HEK293T (cell line): ENCODE data around the gene IGF2.

Source experiments
- CTCF ChIA-PET: fragments of 350-600 bp; formaldehyde crosslinking; extraction: SDS; loops from one replicate; lab custom pipeline; 2021; ENCODE audit warnings: antibody characterized with exemption, inconsistent platforms; lab: Yijun Ruan, JAX
- POLR2A ChIA-PET: fragments of 350-600 bp; formaldehyde crosslinking; extraction: SDS; loops from one replicate; lab custom pipeline; 2020; ENCODE audit warnings: antibody characterized with exemption, inconsistent platforms; lab: Yijun Ruan, JAX
- DNase-seq: peaks from one replicate; pipeline ENCODE4 v3.0.0; 2012; ENCODE audit warnings: mixed read lengths; ENCODE audit errors: extremely low spot score
- ARNT ChIP-seq: fragments of 450-650 bp; IDR thresholded peaks from 2 replicates; pipeline ENCODE4 v1.6.1; 2017; ENCODE audit warnings: mild to moderate bottlenecking
- BHLHE40 ChIP-seq: fragments of 450-650 bp; IDR thresholded peaks from 2 replicates; pipeline ENCODE4 v1.6.1; 2016; ENCODE audit warnings: mild to moderate bottlenecking, moderate library complexity, borderline replicate concordance
- CTBP1 ChIP-seq: fragments of 450-650 bp; IDR thresholded peaks from 2 replicates; pipeline ENCODE4 v1.6.1; 2016; ENCODE audit warnings: borderline replicate concordance
- ELF4 ChIP-seq: fragments of 450-650 bp; IDR thresholded peaks from 2 replicates; pipeline ENCODE4 v1.6.1; 2017; ENCODE audit warnings: antibody characterized with exemption
- FOXA1 ChIP-seq: fragments of 450-650 bp; IDR thresholded peaks from 2 replicates; pipeline ENCODE4 v1.6.1; 2016; ENCODE audit warnings: mild to moderate bottlenecking
- FOXK2 ChIP-seq: fragments of 450-650 bp; IDR thresholded peaks from 2 replicates; pipeline ENCODE4 v1.6.1; 2016; ENCODE audit warnings: mild to moderate bottlenecking
- FOXM1 ChIP-seq: fragments of 450-650 bp; IDR thresholded peaks from 2 replicates; pipeline ENCODE4 v1.6.1; 2017; ENCODE audit warnings: mild to moderate bottlenecking, borderline replicate concordance
- HDGF ChIP-seq: fragments of 450-650 bp; IDR thresholded peaks from 2 replicates; pipeline ENCODE4 v1.6.1; 2017; ENCODE audit warnings: antibody characterized with exemption, borderline replicate concordance
- L3MBTL2 ChIP-seq: fragments of 450-650 bp; conservative IDR thresholded peaks from 2 replicates; pipeline ENCODE4 v1.6.1; 2016; ENCODE audit warnings: mild to moderate bottlenecking
- LEF1 ChIP-seq: fragments of 450-650 bp; IDR thresholded peaks from 2 replicates; pipeline ENCODE4 v1.6.1; 2017; ENCODE audit warnings: mild to moderate bottlenecking, borderline replicate concordance
- NFRKB ChIP-seq: fragments of 450-650 bp; IDR thresholded peaks from 2 replicates; pipeline ENCODE4 v1.6.1; 2016; ENCODE audit warnings: mild to moderate bottlenecking, moderate library complexity
- SP1 ChIP-seq: fragments of 450-650 bp; IDR thresholded peaks from 2 replicates; pipeline ENCODE4 v1.6.1; 2017
- SUZ12 ChIP-seq: fragments of 450-650 bp; IDR thresholded peaks from 2 replicates; pipeline ENCODE4 v1.6.1; 2016; ENCODE audit warnings: mild to moderate bottlenecking
- TARDBP ChIP-seq: fragments of 450-650 bp; IDR thresholded peaks from 2 replicates; pipeline ENCODE4 v1.6.1; 2016
- ZNF384 ChIP-seq: fragments of 450-650 bp; IDR thresholded peaks from 2 replicates; pipeline ENCODE4 v1.6.1; 2016
- TF ChIP-seq, protein P1 (sequence below): fragments of 450-650 bp; IDR thresholded peaks from 2 replicates; pipeline ENCODE4 v1.6.1; 2016

The IGF2 gene

DNA sequence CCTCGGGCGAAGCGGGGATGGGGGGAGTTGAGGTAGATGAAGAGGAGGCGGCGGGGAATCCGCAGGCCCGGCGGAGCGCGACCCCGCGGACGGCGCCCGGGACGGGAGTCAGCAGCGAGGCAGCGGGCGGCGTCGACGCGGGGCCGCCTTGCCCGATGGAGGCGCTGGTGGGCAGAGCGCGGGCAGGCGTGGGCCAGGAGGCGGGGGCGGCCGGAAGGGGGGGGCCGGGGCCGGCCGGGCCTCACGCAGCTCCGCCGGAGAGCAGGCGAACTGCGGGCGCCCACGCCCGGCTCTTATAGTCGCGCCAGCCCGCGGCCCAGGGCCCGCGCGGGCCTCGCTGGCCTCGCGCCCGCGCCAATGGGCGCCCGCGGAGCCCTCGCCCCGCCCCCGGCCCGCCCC lies at the start of gene IGF2:
IGF2 (minus strand) TSS at position 267 of the 399 bp plus-strand sequence. CDS start 3,866 bp downstream, outside the sequence.
- ChIA-PET CTCF (interaction anchor here (0.8 to 1.0 kb wide), 2 partner anchors 12 to 394 kb away, joined by 3 to 4 read pairs; no protein-coding TSS in a partner anchor), POLR2A (no interaction called here)

DNA sequence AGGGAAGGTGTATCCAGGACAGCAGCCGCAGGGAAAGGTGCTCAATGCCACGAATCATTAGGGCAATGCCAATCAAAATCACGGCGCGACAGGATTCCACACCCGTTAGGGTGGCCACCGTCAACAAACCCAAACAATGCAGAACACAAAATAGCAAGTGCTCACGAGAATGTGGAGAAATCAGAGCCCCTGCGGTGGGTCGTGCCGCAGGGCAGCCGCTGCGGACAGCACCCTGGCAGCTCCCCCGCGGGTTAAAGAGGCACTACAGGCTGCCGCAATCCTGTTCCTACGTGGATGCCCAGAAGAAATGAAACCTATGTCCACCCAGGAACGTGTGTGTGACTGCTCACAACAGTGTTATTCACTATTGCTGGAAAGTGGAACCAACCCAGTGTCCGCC lies 49.6 kb upstream of the IGF2 start:
- ChIA-PET POLR2A (no interaction called here), CTCF (interaction anchor here (0.6 kb wide), 1 partner anchor 185 kb away, joined by 3 read pairs; no protein-coding TSS in a partner anchor)
- TF ChIP-seq FOXM1 (no peak), SUZ12 (no peak), TARDBP (no peak), ARNT (no peak), FOXA1 (no peak), HDGF (no peak), L3MBTL2 (no peak), BHLHE40 (no peak), LEF1 (no peak), NFRKB (no peak), SP1 (no peak), CTBP1 (no peak)
- TF ChIP-seq, protein P1, sequence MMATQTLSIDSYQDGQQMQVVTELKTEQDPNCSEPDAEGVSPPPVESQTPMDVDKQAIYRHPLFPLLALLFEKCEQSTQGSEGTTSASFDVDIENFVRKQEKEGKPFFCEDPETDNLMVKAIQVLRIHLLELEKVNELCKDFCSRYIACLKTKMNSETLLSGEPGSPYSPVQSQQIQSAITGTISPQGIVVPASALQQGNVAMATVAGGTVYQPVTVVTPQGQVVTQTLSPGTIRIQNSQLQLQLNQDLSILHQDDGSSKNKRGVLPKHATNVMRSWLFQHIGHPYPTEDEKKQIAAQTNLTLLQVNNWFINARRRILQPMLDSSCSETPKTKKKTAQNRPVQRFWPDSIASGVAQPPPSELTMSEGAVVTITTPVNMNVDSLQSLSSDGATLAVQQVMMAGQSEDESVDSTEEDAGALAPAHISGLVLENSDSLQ, result no peak
- no peak for DNase-seq

More for the DNA sequence above, at the start of gene IGF2:
- peak; percentile 43 for DNase-seq
- no peak for TF ChIP-seq ARNT
- TF ChIP-seq, protein P1, result no peak
- TF ChIP-seq ELF4, result no peak
- TF ChIP-seq BHLHE40, result no peak
- no peak for TF ChIP-seq L3MBTL2
- TF ChIP-seq NFRKB, result no peak
- no peak for TF ChIP-seq HDGF
- no peak for TF ChIP-seq ZNF384
- no peak for TF ChIP-seq FOXA1
- TF ChIP-seq CTBP1, result no peak

DNA sequence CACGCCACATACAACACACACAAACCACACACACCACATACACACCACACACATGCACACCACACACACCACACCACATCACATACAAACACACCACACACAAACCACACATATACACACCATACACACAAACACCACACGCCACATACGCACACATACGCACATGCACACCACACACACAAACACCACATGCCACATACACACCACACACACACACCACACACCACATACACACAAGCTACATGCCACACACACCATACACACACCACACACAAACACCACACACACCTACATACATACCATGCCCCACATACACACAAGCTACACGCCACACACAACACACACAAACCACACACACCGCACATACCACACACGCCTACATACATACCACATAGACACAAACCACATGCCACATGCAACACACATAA lies 48.1 kb upstream of the IGF2 start:
- no peak for DNase-seq
- ChIA-PET POLR2A (no interaction called here), CTCF (interaction anchor here (0.6 to 2.6 kb wide), 3 partner anchors 117 to 345 kb away, joined by 3 to 16 read pairs (median 8); no protein-coding TSS in a partner anchor)
- TF ChIP-seq NFRKB, result no peak
- no peak for TF ChIP-seq SP1
- no peak for TF ChIP-seq ARNT
- TF ChIP-seq LEF1, result no peak
- peak; percentile 26; the same call in 1 of the 2 replicates for TF ChIP-seq TARDBP
- no peak for TF ChIP-seq FOXM1

GRCh38 chr11:2186669-2187279 lies 47.6 kb upstream of the IGF2 start:
- ChIA-PET CTCF (interaction anchor here (0.6 to 2.6 kb wide), 4 partner anchors 118 to 346 kb away, joined by 3 to 16 read pairs (median 6); no protein-coding TSS in a partner anchor), POLR2A (no interaction called here)
- DNase-seq, result peak; percentile 59
- TF ChIP-seq, protein P1, result no peak
- peak; percentile 65 for TF ChIP-seq L3MBTL2

DNA sequence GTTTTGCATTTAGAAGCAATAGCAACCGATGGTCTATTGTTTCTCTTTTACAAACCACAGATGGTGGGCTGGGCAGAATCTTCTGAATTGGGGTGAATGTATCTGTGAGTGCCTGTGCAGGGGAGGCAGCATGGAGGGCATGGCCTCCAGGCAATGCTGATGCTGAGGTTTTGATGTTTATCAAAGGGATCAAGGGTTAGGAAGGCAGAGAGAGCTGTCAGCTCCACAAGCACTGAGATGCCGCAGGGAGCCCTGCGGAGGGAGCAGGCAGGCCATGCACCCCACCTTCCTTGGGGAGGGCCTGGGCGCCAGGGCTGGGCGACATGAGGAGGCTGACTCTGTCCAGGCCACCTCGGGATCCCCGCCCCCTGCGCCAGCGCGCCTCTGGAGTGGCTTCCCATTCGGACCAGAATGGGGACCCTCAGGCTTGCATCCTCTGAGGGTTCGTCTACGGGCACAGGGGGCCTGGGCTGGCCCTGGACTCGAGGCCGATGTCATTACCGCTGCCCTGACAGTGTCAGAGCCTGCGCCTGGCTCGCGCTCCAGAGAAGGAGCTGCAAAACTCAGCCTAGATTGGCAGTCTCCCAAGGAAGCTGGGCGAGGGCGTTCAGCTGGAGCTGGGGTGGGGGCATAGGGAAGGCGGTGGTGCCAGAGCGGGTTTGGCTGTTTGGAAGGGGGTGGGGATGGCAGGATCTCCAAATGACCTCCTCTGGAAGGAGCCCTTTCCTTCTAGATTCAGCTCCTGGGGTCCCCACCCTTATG lies 46.3 kb upstream of the IGF2 start:
- CTCF ChIA-PET, result interaction anchor here (1.8 to 2.6 kb wide), 2 partner anchors 119 to 234 kb away, joined by 8 to 16 read pairs; no protein-coding TSS in a partner anchor
- DNase-seq, result no peak
- POLR2A ChIA-PET, result no interaction called here
- TF ChIP-seq CTBP1, result no peak
- no peak for TF ChIP-seq FOXM1
- TF ChIP-seq, protein P1, result no peak
- TF ChIP-seq FOXA1, result no peak

DNA sequence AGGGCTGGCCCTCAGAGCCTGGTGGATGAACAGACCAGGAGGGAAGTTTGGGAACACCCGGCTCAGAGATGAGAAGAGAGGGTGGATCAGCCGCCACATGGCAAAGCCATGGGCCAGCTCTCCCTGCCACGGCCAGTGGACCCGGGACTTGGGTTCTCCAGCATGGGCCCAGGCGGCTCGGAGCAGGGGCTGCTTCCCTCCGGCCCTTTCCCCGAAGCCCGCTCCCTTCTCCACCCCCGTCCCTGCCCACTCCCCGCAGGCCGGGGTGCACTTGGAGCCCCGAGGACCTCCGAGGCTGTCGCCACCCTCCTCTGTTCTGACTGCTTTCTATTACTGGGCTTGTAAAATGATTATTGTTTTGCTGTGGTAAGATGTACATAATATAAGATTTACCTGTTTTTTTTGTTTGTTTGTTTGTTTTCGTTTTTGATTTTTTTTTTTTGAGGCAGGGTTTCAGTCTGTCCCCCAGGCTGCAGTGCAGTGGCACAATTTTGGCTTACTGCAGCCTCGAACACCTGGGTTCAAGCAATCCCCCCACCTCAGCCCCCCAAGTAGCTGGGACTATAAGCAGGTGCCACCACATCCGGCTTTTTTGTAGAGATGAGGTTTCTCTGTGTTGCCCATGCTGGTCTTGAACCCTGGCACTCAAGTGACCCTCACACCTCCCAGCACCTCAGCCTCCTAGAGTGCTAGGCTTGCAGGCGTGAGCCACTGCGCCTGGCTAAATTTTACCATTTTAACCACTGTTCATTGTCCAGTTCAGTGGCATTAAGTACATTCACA lies 43.7 kb upstream of the IGF2 start:
- POLR2A ChIA-PET, result no interaction called here
- CTCF ChIA-PET, result no interaction called here
- no peak for TF ChIP-seq FOXK2
- no peak for TF ChIP-seq BHLHE40
- no peak for TF ChIP-seq SP1
- TF ChIP-seq HDGF, result no peak
- no peak for TF ChIP-seq FOXM1
- TF ChIP-seq ARNT, result no peak
- no peak for TF ChIP-seq TARDBP
- no peak for TF ChIP-seq FOXA1
- TF ChIP-seq L3MBTL2, result no peak
- TF ChIP-seq LEF1, result no peak
- TF ChIP-seq ELF4, result no peak
- DNase-seq, result no peak
